GM21825 (cell line): ENCODE data around the gene EXT2.

Source experiments
- ATAC-seq: cut with Tn5 transposase; IDR thresholded peaks from one replicate; pipeline ENCODE4 v1.9.1; 2021; ENCODE audit warnings: mild to moderate bottlenecking, moderate library complexity; ENCODE audit not compliant: unreplicated experiment

Gene EXT2

DNA sequence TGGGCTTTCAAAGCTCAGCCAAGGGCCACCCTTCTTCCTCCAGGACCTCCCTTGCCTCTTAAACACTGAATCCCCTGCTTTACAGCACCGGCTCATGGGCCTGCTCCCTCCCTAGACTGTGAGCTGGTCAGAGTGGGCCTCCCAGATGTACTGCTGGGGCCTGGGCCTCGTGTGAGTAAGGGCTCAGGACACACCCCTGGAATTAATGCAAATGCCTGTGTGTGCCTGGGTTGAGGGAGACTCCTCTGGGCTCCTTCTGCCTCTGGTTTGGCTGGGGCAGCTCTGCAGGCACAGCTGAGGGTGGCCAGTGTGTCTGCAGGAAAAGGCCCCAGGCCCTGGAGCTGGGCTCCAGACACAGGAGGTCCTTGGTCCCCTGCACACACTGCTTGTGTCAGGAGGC is 190.3 kb downstream of the EXT2 start:
- no peak for ATAC-seq

GRCh38 chr11:44286268-44286880 is 190.9 kb downstream of the EXT2 start:
- no peak for ATAC-seq

DNA sequence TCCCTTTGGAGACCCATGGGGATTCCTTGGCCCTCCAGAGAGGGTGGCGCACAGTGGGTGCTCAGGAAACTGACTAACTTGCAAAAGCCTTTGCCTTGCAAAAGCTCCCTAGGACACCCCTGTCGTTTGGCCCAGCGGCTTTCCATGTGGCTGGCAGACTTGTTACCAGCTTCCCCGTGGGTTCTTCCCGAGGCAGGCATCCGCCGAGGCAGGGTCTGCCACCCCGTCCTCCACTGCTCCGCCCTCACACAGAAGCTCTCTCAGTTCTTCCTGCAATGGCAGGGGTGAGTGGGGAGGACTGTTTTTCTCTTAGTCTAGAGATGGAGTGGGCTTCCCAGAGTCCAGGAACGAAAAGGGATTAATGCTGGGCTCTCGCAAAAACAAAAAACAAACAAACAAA is 191.4 kb downstream of the EXT2 start:
- no peak for ATAC-seq

DNA sequence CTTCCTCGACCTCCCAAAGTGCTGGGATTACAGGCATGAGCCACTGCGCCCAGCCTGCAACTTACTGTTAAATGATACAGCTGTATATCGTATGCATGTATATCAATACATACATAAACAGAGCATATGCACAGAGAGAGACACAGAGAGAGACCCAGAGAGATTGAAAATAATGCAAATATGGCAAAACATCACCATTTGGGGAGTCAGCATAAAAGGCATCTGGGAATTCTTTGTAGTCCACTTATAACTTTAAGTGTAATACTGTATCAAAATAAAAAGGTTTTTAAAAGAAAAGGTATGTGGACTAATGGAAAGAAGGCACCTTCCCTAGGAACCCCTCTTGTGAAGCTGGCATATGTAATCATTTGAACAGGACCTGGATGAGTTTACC is 192.7 kb downstream of the EXT2 start:
- no peak for ATAC-seq

GRCh38 chr11:44290208-44290607 is 194.7 kb downstream of the EXT2 start:
- ATAC-seq = no peak
